DMS153 (cell line): ENCODE measurements around the gene SHISA9.

Source experiments
- DNase-seq: peaks from one replicate; lab custom pipeline; 2025; lab: John Stamatoyannopoulos, UW

The SHISA9 gene

DNA sequence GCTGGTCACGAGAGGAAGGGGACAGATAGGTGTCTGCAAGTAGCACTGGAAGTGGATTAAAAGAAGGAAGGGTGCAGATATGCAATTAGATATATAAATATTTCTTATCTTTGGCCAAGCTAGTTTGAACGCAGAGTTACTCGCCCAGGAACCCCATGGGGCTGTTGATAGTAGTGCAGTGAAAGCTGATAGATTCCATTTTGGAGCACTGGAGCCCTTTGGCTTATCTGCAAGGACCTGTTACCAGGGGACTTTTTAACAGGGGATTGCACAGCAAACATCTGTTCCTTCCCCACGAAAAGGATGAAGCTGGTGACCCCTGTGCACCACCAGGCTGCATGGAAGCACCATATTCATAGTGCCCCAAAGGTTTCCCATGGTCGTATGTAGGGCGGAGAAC, 218.7 kb downstream of the SHISA9 start:
- no peak for DNase-seq

DNA sequence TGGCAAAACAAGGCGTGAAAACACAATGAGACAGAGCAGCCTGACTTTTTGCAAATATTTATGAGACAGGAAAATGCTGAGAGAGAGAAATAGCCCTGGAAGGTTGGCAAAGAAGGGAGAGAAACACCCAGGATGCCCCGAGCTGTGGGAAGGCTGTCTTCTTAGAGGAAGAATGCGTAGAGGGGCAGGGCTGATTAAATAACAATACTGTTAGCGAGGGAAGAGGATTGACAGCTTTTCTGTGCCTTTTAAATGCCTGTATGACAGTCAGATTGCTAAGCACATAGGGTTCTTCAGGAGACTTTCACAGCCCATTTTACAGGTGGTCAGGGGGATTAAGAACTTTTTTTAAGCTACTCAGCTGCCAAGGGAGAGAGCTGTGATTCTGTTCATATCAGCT, 219.2 kb downstream of the SHISA9 start:
- no peak for DNase-seq

DNA sequence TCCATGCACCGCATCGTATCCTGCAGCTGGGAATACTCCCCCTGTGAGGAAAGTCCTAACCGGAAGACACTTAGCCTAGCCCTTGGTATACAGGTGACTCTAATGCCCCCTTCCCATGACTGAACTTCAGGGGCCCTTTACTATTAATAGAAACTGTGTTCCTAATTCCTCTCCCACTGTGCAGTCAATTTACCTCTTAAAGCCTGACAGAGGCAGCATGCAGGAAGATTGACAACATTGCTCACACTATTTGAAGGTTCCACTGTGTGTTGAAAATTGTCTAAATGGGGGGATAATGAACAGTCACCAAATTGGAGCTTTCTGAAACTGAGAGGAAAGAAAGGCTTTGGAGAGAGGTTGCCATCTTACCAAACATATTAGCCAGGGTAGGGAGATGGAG, 222.6 kb downstream of the SHISA9 start:
- no peak for DNase-seq

DNA sequence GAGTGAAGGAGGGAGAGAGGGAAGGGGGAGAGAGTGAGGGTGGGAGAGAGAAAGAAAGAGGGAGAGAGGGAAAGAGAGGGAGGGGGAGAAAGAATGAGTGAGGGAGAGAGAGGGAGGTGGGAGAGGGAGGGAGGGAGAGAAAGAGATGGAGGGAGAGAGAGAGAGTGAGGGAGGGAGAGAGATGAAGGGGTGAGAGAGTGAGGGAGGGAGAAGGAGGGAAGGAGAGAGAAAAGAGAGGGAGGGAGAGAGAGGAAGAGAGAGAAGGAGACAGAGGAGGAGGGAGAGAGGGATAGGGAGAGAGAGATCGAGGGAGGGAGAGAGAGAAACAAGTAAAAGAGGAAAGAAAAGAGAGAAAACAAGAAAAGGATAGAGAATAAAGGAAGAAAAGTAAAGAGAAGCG, 225.7 kb downstream of the SHISA9 start:
- no peak for DNase-seq

DNA sequence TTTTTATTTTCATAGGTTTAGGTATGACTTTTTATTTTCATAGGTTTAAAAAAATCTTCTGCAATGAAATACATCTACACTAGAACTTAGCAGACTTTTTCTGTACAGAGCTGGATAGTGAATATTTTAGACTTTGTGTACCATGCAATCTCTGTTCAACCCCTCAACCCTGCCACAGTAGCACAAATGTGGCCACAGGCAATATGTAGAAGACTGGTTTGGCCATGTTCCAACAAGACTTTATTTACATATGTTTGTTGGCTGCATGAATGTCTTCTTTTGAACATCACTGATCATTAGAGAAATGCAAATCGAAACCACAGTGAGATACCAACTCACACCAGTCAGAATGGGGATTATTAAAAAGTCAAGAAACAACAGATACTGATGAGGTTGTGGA, 229.2 kb downstream of the SHISA9 start:
- DNase-seq: no peak

DNA sequence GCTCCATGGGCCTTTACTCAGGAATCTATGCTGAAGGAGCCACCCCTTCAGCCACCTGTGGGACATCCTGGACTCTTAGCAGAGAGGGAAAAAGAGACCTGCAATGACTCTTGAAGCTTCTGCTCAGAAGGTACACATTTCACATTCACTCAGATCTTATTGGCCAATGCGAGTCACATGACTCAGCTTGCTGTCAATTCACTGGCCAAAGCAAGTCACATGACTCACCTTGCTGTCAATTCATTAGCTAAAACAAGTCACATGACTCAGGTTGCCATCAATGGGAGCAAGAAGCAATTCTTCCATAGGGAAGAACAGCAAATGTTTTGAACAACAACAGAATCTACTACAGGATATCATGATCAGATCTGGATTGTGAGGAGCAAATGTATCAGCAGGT, 233.4 kb downstream of the SHISA9 start:
- no peak for DNase-seq

DNA sequence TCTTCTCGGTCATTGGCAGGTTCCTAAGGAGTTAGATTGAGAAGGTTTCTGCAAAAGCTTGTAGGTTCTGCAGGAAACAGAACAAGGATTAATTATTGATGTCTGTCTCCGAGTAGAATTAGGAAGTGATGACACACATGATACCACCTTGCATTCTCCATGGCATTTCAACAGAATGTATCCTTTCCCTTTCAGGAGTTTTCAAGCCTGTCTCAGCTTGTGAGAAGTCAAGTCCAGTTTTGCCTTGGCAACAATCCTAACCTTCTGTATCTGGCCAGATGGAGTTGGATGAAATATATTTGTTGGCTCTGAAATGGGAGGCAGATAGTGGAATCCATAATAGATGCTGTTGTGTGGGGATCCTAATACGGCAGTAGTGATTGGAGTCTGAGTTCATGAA, 235.5 kb downstream of the SHISA9 start:
- no peak for DNase-seq

DNA sequence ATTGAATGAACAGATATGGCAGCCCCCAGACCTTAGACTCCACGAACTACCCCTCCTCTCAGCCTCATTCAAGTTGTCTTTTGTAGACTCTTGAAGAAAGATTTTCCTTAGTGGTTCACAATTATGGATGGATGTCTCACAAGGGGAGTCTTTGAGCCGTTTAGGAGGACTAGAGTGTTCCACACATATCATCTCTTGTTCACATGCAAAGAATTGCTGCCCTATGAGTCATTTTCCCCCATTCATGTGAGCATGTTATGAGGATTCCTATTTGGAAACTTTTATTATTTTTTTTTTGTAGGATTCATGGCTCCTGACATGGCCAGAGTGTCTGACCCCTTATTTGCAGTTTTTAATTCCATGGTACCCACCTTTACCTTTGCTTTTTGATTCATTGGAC, 237.1 kb downstream of the SHISA9 start:
- DNase-seq: no peak

DNA sequence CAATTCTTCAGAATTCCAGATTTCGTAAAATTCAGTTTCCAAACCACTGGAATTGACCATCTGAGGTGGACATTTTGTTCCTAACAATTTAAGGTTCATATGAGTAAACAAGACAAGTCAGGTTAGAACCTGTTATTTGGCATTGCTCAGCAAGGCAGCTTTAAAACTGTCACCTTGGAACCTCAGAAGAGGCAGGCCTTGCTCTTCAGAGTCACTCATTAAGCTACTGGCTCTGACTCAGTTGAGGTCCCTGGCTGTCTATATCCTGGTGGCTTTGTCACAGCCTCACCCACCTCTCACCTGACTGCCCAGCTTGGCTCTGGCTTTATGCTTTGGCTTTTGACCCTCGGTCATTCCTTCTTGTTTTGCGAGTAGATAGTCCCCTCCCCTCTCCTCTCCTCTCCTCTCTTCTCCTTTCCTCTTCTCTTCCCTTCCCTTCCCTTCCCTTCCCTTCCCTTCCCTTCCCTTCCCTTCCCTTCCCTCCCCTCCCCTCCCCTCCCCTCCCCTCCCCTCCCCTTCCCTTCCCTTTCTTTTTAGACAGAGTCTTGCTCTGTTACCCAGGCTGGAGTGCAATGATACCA, 238.4 kb downstream of the SHISA9 start:
- DNase-seq: no peak

DNA sequence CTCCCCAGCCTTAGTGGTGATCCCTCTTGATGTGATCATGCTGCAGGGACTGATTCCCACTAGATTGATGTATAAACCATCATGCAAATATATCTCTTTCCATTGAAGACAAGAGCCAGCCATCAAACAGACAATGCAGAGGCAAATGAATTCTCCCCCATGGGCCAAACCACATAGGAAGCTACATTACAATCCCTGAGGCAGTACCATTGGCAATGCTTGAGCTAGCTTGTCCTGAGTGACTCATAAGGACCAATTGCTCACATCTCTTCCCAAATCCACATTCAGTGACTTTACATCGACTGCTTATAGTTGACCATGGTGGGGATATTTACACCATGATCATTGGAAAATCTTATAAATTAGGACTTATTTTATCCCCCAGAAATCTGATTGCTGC, 242.2 kb downstream of the SHISA9 start:
- no peak for DNase-seq

DNA sequence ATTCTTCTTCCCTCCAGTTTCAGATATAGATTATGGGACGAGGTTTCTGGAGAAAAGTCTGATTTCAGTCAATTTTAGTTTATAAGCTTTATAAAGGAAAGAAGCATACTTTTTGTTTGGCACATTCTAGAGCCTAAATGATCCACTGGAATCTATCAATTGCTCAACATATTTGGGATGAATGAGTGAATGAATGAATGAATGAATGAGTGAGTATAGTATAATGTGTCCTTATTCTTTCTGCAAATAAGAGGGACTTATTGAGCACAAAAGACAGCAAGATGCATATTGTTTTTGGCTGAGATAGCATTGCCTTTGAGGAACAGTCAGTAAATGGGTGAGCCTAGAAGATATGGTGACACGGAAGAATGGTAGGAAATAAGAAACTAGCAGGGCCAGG, 245.4 kb downstream of the SHISA9 start:
- no peak for DNase-seq

DNA sequence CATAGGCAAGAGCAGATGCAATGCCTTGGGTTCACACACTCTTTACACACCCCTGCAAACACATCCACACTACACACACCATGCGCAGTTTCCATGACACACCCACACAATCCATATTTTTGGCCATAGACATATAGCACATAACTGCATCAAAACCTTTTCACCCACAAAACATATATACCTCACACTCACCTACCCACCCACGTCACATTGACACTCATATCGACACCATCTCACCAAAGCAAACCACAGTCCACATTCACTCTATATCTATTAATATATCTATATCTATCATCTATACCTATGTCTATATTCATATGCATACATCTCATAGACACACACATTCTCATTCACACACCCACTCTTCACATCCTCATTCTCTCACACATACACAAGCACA, 246.9 kb downstream of the SHISA9 start:
- DNase-seq: no peak

DNA sequence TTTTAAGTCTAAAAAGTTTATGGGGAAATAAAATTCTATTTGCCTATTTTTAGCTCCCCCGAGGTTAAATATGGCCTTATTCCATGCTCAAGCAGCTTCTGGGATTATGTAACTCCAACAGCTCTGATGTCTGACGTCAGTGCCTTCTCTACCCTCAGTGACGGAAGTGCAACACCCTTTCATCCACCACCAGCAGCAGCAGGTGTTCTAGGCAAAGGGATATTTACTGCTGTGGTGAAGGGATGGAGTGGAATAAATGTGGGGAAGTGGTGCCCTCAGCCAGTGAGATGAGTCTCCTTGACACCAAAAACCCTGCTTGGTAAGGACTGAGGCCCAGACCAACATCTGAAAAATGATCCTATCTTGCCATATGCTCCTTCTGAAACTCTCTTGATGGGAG, 247.4 kb downstream of the SHISA9 start:
- peak; percentile 54 for DNase-seq

DNA sequence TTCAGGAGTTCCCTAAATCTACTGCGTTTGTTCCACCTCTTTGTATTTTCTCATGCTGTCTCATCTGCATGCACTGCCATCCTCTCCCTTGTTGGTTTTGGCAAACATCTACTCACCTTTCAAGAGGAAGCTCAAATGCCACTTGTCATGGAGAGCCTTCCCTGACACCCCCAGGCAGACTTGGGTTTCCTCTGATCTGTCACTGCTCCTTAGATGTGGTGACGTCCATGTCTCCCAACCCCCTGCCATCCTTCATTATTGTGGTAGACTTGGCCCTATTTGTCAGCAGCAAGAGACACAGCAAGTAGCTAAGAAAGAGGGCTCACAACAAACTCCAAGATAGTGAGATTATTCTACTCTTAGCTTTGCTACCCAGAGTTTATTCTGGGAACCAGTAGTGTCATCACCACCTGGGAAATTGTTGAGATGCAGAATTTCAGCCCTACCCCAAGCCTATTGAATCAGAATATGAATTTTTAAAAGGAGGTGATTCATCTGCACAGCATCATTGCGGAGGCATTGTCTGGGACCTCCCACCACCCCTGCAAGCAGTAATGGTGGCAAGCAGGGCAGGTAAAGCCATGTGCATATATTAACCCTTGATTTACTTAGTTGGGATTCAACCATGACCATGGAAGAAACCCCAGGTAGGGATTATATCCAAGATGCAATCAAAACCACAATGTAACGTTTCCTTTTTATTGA, 248.9 kb downstream of the SHISA9 start:
- peak; percentile 0 for DNase-seq

DNA sequence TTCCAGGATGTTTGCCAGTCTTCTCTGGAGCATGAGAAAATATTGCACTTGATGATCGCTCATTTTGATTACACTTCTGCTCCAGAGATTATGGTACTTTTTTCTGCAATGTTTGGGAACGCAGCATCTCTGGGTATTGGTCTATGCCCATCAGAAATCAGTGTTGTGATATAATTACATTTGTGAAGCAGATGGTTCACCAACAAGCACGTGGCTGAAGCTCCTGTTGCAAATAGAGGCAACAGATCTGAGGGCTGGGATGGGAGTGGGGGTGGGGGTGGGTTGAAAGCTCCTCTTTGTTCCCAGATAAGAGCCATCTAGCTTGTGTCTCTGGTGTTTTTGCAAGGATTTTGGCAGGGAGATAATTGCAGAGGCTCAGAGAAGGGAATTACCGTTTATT, 252.3 kb downstream of the SHISA9 start:
- DNase-seq: no peak

DNA sequence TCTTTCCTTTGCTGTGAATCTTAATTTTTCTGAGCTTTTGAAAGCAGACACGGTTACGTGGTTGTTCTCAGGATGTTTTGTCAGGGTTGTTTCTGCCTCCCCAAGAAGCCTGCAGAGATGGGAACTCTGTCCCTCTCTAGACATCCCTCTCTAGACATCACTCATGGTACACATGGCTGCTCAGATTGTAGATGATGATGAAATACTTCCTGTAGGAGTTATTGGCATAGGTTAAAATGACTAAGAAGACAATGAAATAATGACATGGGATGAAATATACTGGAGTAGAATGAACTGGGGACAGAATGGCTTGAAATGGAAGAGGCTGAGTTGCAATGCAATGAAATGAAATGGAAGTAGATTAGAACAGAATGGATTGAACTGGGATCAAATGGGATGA, 253.4 kb downstream of the SHISA9 start:
- no peak for DNase-seq

DNA sequence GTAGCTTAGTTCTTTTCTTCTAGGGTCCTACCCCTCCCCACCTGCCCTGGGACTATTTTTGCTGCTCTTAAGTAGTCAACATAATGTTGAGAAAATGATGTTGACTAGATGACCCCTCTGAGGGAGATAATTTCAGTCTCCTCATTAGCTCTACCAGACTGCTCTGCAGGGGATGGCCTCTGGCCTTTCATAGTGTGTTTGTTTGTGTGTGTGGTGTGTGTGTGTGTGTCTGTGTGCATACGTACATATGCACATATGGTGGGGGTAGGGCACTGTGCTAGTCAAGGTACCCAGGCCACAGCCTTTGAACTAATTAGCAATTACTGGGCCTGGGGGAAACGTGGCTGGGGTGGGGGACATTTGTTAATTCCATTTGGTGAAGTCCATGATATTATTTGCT, 254.0 kb downstream of the SHISA9 start:
- DNase-seq: no peak

DNA sequence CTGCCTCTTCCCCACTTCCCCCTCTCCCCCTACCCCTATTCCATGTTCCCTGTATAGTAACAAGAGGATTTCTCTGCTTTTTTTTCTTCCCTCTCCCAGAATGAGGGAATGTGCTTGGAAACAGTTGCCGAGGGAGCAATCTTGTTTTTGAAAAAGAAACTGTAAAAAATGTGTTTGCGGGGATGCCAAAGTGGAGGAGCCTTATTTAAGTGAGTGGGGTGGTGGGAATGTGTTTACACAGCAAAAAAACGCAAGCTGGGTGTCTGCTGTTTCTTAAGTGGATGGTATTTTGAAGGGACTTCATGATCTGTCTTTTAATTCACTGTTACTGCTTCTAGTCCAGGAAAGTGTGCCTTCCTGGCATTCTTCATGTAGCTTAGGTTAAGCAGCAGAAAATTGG, 254.4 kb downstream of the SHISA9 start:
- DNase-seq: no peak

DNA sequence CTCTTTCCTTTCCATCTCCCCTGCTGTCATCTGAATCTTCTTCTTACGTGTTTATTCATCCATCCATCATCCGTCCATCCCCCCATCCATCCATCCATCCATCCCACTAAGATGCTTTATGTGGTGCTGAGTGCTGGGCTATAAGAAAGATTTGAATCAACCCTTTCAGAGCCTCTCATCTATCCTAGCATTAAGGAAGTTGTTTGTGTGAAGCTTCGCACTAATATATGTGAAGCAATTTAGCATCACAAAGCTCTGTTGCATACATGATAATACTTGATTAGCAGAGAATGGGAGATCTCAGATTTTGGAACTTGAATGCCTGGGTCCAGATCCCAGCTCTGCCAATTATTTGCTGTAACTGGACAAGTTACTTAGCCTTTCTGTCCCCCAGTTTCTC, 255.7 kb downstream of the SHISA9 start:
- no peak for DNase-seq

DNA sequence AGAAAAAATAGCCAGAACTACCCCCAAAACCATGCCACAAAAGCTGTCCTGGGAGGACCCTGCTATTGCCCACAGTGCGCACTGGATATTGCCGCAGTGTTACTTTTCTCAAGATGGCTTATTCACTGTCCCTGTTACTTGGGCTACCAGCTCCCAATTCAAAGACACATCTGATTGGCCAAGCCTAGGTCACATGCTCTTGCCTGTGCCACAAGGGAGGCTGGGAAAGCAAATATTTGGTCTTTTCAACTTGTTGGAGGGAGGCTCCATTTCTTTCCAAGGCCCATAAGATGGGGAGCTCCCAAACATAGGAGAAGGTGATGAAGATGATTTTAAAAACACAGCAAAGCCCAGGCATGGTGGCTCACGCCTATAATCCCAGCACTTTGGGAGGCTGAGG, 257.0 kb downstream of the SHISA9 start:
- no peak for DNase-seq

DNA sequence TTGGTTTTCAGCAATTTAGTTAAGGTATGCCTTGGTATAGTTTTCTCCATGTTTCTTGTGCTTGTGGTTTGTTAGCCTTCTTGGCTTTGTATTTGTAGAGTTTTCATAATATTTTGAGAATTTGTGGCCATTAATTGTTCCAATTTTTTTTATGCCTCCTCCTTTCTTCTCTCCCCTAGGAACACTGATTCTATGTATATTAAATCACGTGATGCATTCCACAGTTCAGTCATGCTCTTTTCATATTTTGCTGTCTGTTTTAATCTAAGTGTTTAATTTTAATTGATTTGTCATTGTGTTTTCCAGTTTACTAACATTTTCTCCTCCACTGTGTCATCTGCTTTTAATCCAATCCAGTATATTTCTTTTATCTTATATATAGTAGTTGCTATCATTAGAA, 263.6 kb downstream of the SHISA9 start:
- DNase-seq: no peak

DNA sequence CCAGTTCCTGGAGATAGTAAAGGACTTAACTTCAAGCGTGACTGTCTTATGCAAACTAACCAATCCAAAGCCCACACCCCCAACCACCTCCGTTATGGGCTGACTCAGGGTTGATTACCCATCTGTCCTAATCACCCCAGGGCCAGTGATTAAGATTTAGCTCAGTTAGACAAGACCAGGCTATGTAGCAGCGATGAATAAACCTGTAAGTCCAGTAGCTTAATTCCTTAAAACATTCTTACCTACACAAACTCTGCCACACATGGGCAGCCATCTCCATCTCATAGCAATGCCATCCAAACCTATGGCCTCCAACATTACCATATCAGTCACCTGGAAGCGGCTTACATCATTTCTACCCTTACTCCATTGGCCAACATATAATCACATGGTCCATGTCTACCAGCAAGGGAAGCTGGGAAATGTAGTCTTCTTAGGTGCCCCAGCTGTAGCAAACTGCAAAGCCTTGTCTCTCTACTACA, 266.7 kb downstream of the SHISA9 start:
- DNase-seq: no peak

DNA sequence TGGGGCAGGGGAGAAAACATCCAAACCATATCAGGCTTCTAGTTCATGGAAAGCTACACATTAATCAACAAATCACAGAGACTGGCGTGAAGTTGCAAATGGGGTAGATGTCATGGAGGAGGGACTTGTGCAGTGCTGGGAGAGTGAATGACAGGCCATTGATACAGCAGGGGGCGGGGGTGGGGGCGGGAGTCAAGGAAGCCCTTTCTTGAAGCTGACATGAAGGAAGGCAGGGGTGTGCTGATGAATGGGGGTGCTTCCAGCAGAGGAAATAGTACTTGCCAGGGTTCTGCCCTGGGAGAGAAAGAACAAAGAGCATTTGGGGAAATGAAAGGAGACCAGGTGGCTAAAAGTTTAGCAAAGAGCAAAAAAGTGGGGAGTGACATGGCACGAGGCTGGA, 269.9 kb downstream of the SHISA9 start:
- no peak for DNase-seq

DNA sequence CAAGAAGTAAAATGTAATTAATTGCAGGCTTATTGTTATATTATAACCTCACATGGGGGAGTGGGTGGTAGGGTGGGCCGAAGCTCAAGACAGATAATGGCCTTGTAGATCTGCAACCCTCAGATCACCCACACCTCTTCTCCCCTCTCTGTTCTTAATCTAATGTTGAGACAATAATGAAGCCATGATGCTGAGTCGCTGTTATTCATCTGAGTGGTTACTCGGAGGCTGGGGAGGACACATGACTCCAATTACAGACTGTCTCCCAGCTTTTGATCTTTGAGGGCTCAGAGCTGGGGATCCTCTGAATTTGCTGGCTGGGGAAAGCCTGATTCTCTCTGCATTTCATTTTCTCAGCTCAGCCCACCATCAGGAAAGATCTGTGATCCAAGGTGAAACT, 275.3 kb downstream of the SHISA9 start:
- no peak for DNase-seq
